Measurements from ENCODE around the gene TLCD1.

The TLCD1 gene

DNA sequence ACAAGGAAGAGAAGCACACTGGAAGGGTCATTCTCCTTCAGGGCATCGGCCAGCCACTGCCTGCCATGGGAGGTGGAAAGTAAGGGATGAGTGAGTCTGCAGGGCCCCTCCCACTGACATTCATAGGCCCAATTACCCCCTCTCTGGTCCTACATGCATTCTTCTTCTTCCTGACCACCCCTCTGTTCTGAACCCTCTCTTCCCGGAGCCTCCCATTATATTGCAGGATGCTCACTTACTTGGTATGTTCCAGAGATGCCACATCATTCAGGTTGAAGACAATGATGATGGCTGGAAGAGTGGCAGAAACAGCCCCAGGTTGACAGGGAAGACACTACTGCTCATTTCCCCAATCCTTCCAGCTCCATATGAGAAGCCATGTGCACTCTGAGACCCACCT, 10.8 kb downstream of the TLCD1 start:
- peaks cover 24% of the 10 kb centered on the region for H3K27me3 ChIP-seq (ENCODE audit: insufficient read depth, low read depth)

DNA sequence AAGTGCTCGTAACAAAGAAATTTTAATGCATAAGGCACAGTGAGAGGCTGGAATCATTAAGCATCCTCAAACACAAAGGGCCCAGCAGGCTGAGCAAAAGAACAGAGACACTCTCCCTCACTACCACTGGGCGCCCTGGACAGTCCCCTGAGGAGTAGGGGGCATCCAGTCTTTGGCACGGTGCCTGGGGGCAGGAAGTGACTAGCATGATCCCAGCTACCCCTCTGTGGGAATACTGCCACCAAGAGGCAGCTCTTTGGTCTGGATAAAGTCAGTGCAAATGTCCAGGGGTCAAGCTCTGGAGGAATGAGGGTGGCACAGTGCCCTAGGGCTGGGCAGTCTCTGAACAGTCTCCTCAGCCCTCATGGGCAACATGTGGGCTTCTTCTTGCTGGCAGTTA, 11.8 kb downstream of the TLCD1 start:
- Histone ChIP-seq H2AFZ (ENCODE audit: low read depth) (no peak overlapping the region), H3K4me1 (ENCODE audit: low read depth, poor library complexity, severe bottlenecking) (peaks cover 7% of the 10 kb centered on the region), H3K27me3 (ENCODE audit: insufficient read depth, low read depth) (peaks cover 24% of the 10 kb centered on the region), H4K20me1 (ENCODE audit: insufficient read depth) (no peaks in the 10 kb centered on the region), H3K4me2 (no peak overlapping the region), H3K4me3 (IDR thresholded peaks at IDR 0.05; ENCODE audit: insufficient read depth, low read depth, low read length) (no peak overlapping the region), H3K79me2 (ENCODE audit: insufficient read depth, low read depth) (no peaks in the 10 kb centered on the region; the same call in 1 of the 2 replicates), H3K9ac (no peak overlapping the region), H3K36me3 (ENCODE audit: insufficient read depth) (no peaks in the 10 kb centered on the region), H3K27ac (no peak overlapping the region)
- TF ChIP-seq, protein P1, sequence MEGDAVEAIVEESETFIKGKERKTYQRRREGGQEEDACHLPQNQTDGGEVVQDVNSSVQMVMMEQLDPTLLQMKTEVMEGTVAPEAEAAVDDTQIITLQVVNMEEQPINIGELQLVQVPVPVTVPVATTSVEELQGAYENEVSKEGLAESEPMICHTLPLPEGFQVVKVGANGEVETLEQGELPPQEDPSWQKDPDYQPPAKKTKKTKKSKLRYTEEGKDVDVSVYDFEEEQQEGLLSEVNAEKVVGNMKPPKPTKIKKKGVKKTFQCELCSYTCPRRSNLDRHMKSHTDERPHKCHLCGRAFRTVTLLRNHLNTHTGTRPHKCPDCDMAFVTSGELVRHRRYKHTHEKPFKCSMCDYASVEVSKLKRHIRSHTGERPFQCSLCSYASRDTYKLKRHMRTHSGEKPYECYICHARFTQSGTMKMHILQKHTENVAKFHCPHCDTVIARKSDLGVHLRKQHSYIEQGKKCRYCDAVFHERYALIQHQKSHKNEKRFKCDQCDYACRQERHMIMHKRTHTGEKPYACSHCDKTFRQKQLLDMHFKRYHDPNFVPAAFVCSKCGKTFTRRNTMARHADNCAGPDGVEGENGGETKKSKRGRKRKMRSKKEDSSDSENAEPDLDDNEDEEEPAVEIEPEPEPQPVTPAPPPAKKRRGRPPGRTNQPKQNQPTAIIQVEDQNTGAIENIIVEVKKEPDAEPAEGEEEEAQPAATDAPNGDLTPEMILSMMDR (conservative IDR thresholded peaks at IDR 0.05; ENCODE audit: low read depth, low read length): no peak

More for the DNA sequence above, 10.8 kb downstream of the TLCD1 start:
- peaks cover 7% of the 10 kb centered on the region for H3K4me1 ChIP-seq (ENCODE audit: low read depth, poor library complexity, severe bottlenecking)
- no peak overlapping the region for H2AFZ ChIP-seq (ENCODE audit: low read depth)
- TF ChIP-seq, protein P1 (conservative IDR thresholded peaks at IDR 0.05; ENCODE audit: low read depth, low read length): no peak
- H3K79me2 ChIP-seq (ENCODE audit: insufficient read depth, low read depth): peaks cover 4% of the 10 kb centered on the region
- H4K20me1 ChIP-seq (ENCODE audit: insufficient read depth): no peaks in the 10 kb centered on the region
- no peak overlapping the region for H3K9ac ChIP-seq
- no peak overlapping the region for H3K4me2 ChIP-seq
- no peak overlapping the region for H3K27ac ChIP-seq
- no peak overlapping the region for H3K4me3 ChIP-seq (IDR thresholded peaks at IDR 0.05; ENCODE audit: insufficient read depth, low read depth, low read length)
- no peaks in the 10 kb centered on the region for H3K36me3 ChIP-seq (ENCODE audit: insufficient read depth)

DNA sequence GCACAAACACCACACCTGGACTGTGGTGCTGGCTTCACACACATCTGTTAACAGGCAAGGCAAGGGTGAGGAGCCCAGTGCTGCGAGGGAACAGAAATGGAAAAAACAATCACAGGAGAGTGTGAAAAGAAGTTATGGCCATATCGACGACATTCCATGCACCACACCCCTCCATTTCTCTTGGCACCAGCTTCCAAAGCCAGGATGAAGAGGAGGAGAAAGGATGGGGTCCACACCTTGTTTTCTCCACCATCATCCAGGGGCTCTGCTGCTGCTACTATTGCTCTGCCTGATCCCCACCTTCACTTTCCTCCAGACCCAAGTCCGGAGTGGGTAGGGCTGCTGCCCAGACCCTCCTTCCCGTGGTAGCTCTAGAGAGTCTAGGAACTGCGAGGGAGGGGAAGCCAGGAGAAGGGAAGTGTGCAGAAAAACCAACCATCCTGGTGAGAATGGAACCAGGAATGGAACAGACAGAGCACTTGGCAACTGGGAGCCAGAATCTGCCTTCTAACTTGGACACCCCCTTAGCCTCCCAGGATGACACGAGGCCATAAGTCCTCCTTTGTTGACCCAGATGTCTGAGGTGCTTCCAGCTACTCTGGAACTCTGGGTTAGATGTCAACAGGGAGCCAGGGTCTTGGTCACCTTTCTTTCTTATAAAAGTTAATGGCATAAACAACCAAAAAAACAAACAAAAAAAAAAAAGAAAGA, 13.2 kb downstream of the TLCD1 start:
- H3K27ac ChIP-seq: no peak overlapping the region
- no peak overlapping the region for H3K4me2 ChIP-seq
- H4K20me1 ChIP-seq (ENCODE audit: insufficient read depth): no peaks in the 10 kb centered on the region
- no peak overlapping the region for H2AFZ ChIP-seq (ENCODE audit: low read depth)
- H3K36me3 ChIP-seq (ENCODE audit: insufficient read depth): no peaks in the 10 kb centered on the region
- no peak overlapping the region for H3K9ac ChIP-seq
- peaks cover 24% of the 10 kb centered on the region for H3K27me3 ChIP-seq (ENCODE audit: insufficient read depth, low read depth)
- H3K79me2 ChIP-seq (ENCODE audit: insufficient read depth, low read depth): no peaks in the 10 kb centered on the region
- H3K4me3 ChIP-seq (IDR thresholded peaks at IDR 0.05; ENCODE audit: insufficient read depth, low read depth, low read length): no peak overlapping the region
- TF ChIP-seq, protein P1 (conservative IDR thresholded peaks at IDR 0.05; ENCODE audit: low read depth, low read length): no peak
- H3K4me1 ChIP-seq (ENCODE audit: low read depth, poor library complexity, severe bottlenecking): no peaks in the 10 kb centered on the region

DNA sequence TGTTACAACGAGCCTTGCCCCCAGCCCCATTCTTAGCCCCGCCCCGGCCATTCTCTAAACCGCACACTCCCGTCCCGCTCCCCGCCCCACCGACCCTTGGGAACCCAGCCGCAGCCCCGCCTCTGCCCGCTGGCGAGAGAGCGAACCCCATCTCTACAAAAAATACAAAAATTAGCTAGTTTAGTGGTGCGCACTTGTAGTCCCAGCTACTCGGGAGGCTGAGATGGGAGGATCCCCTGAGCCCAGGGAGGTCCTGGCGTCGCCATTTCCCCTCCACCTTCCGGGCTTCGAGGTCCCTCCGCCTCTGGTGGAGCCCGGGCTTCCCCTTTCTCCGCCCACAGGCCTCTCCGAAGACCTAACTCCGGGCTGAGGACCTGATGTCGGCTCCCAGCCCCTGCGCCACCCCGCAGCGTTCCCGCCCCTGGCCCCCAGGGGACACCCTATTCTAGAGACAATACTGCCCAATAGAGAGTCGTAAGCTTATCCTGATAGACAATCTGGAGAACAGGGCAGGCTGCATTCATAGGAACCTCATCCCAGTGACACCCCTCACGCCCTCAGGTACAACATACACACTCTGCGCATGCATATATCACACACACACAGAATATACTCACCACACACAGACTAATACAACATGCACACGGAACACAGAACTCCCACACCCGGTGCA, 13.9 kb downstream of the TLCD1 start:
- no peak overlapping the region for H3K27ac ChIP-seq
- peaks cover 24% of the 10 kb centered on the region for H3K27me3 ChIP-seq (ENCODE audit: insufficient read depth, low read depth)
- H3K9ac ChIP-seq: no peak overlapping the region
- H2AFZ ChIP-seq (ENCODE audit: low read depth): peak overlapping the region; percentile 66
- no peaks in the 10 kb centered on the region for H3K79me2 ChIP-seq (ENCODE audit: insufficient read depth, low read depth)
- no peaks in the 10 kb centered on the region for H3K36me3 ChIP-seq (ENCODE audit: insufficient read depth)
- no peaks in the 10 kb centered on the region for H3K4me1 ChIP-seq (ENCODE audit: low read depth, poor library complexity, severe bottlenecking)
- H3K4me3 ChIP-seq (IDR thresholded peaks at IDR 0.05; ENCODE audit: insufficient read depth, low read depth, low read length): no peak overlapping the region
- no peaks in the 10 kb centered on the region for H4K20me1 ChIP-seq (ENCODE audit: insufficient read depth)
- peak overlapping the region; percentile 58; the same call in 1 of the 2 replicates for H3K4me2 ChIP-seq
- TF ChIP-seq, protein P1 (conservative IDR thresholded peaks at IDR 0.05; ENCODE audit: low read depth, low read length): no peak

Measured in KMS-11 (cell line).